AG04450 (cell line): Measurements from ENCODE around the gene CELA2B. TPM values are rescaled to one million over a fixed set of nuclear protein-coding genes. Genes with fewer than 3 reads are reported as not detected.

ENCODE experiments used
- CTCF ChIA-PET: fragments of 300-600, 350-600 bp; formaldehyde crosslinking; extraction: SDS; loops from one replicate; lab custom pipeline; 2022; ENCODE audit warnings: antibody characterized with exemption, inconsistent platforms; lab: Charles Lee
- POLR2A ChIA-PET: fragments of 350-600 bp; formaldehyde crosslinking; extraction: SDS; loops from one replicate; lab custom pipeline; 2021; ENCODE audit warnings: antibody characterized with exemption, inconsistent platforms; lab: Yijun Ruan, JAX
- DNase-seq: peaks from one replicate; pipeline ENCODE4 v3.0.0-alpha.2; 2011; ENCODE audit warnings: low read depth, low spot score
- H3K27ac ChIP-seq: one replicate; pipeline ENCODE4 v1.5.1; 2012; ENCODE audit warnings: low read depth, low read length, control low read depth
- H3K27me3 ChIP-seq: one replicate; pipeline ENCODE4 v1.6.0; 2012; ENCODE audit warnings: low read length; ENCODE audit not compliant: control insufficient read depth, insufficient read depth
- H3K4me3 ChIP-seq: 2 replicates; pipeline ENCODE4 v1.5.1; 2011; ENCODE audit warnings: mild to moderate bottlenecking, low read depth, low read length, control low read depth
- H3K9me3 ChIP-seq: 2 replicates; pipeline ENCODE4 v1.5.1; 2012; ENCODE audit warnings: low read length; ENCODE audit not compliant: control insufficient read depth, insufficient read depth
- CTCF ChIP-seq: IDR thresholded peaks from 2 replicates; pipeline ENCODE4 v1.5.1; 2011; ENCODE audit warnings: low read depth, low read length, control low read depth, inconsistent platforms
- polyA plus RNA-seq: library from polyadenylated mRNA; depleted of rRNA; stranded (reverse); fragments of >200 nt; gene quantifications from 2 replicates; pipeline ENCODE4 v1.2.3, GENCODE V29; 2011

CELA2B gene
- polyA plus RNA-seq, 1 experiment, result not detected

- no peak for DNase-seq
- CTCF ChIA-PET, result no interaction called here
These were observed 26.3 kb upstream of the CELA2B start for GRCh38 chr1:15449567-15449966.

GRCh38 chr1:15451014-15451722 lies 24.7 kb upstream of the CELA2B start:
- Histone ChIP-seq H3K4me3 (no peak overlapping the region), H3K9me3 (peaks cover 10% of the 10 kb centered on the region), H3K27me3 (peaks cover 10% of the 10 kb centered on the region), H3K27ac (no peak overlapping the region)
- DNase-seq, result no peak
- TF ChIP-seq CTCF, result no peak
- POLR2A ChIA-PET, result no interaction called here
- CTCF ChIA-PET, result no interaction called here

More at GRCh38 chr1:15449567-15449966, 26.3 kb upstream of the CELA2B start:
- H3K27me3 ChIP-seq, result peaks cover 13% of the 10 kb centered on the region
- POLR2A ChIA-PET, result no interaction called here
- peaks cover 10% of the 10 kb centered on the region for H3K9me3 ChIP-seq
- H3K27ac ChIP-seq, result no peak overlapping the region
- no peak overlapping the region for H3K4me3 ChIP-seq
- TF ChIP-seq CTCF, result no peak

- peaks cover 9% of the 10 kb centered on the region for H3K27me3 ChIP-seq
- H3K4me3 ChIP-seq, result no peak overlapping the region
- no peak for TF ChIP-seq CTCF
- ChIA-PET POLR2A (no interaction called here), CTCF (no interaction called here)
- H3K9me3 ChIP-seq, result peaks cover 10% of the 10 kb centered on the region
- no peak for DNase-seq
- H3K27ac ChIP-seq, result no peak overlapping the region
These were observed 23.7 kb upstream of the CELA2B start for GRCh38 chr1:15452216-15452615.

GRCh38 chr1:15452866-15453571 lies 22.9 kb upstream of the CELA2B start:
- TF ChIP-seq CTCF, result no peak
- CTCF ChIA-PET, result no interaction called here

GRCh38 chr1:15453734-15454133 lies 22.2 kb upstream of the CELA2B start:
- TF ChIP-seq CTCF, result no peak
- no peak overlapping the region for H3K4me3 ChIP-seq
- DNase-seq, result no peak
- ChIA-PET CTCF (no interaction called here), POLR2A (interaction anchor here (0.6 kb wide), 1 partner anchor 171 kb away, joined by 4 read pairs; no protein-coding TSS in a partner anchor)
- peaks cover 9% of the 10 kb centered on the region for H3K27me3 ChIP-seq
- peaks cover 10% of the 10 kb centered on the region for H3K9me3 ChIP-seq
- no peak overlapping the region for H3K27ac ChIP-seq

More at GRCh38 chr1:15452866-15453571, 22.9 kb upstream of the CELA2B start:
- Histone ChIP-seq H3K27me3 (peaks cover 9% of the 10 kb centered on the region), H3K9me3 (peaks cover 10% of the 10 kb centered on the region), H3K4me3 (no peak overlapping the region), H3K27ac (no peak overlapping the region)
- POLR2A ChIA-PET, result no interaction called here
- DNase-seq, result no peak
